ENCODE measurements around the gene TEX261. TPM values are rescaled to one million over a fixed set of nuclear protein-coding genes. Genes with fewer than 3 reads are reported as not detected.

The TEX261 gene
- total RNA-seq, 1 donor from 2014 or later = 33.0 TPM

- H3K36me3 Mint-ChIP-seq = no peaks in the 10 kb centered on the region
- H3K27ac Mint-ChIP-seq = no peak overlapping the region
- no peaks in the 10 kb centered on the region for H3K9me3 Mint-ChIP-seq
- peak; percentile 74 for TF ChIP-seq CTCF (IDR thresholded peaks at IDR 0.05; ENCODE audit: unreplicated experiment)
- H3K4me1 Mint-ChIP-seq = peaks cover 2% of the 10 kb centered on the region
- H3K4me3 Mint-ChIP-seq = no peak overlapping the region
- DNase-seq (ENCODE audit: low spot score in 2 of 2, unreplicated experiment in 2 of 2) = peak in 1 of 2 experiments; percentile 69
- H3K27me3 Mint-ChIP-seq (ENCODE audit: low read depth) = peaks cover 78% of the 10 kb centered on the region
Observed at GRCh38 chr2:70946832-70947442, 47.7 kb downstream of the TEX261 start.

- Mint-ChIP-seq H3K36me3 (no peaks in the 10 kb centered on the region), H3K4me1 (peaks cover 2% of the 10 kb centered on the region), H3K27me3 (ENCODE audit: low read depth) (peaks cover 87% of the 10 kb centered on the region), H3K27ac (no peak overlapping the region), H3K4me3 (no peak overlapping the region), H3K9me3 (no peaks in the 10 kb centered on the region)
- no peak for TF ChIP-seq CTCF (IDR thresholded peaks at IDR 0.05; ENCODE audit: unreplicated experiment)
- no peak for DNase-seq (ENCODE audit: low spot score in 2 of 2, unreplicated experiment in 2 of 2)
Observed at GRCh38 chr2:70944111-70944690, 50.5 kb downstream of the TEX261 start.

- peaks cover 87% of the 10 kb centered on the region for H3K27me3 Mint-ChIP-seq (ENCODE audit: low read depth)
- peaks cover 4% of the 10 kb centered on the region for H3K4me1 Mint-ChIP-seq
- no peak overlapping the region for H3K4me3 Mint-ChIP-seq
Observed at GRCh38 chr2:70943205-70943871, 51.3 kb downstream of the TEX261 start.

GRCh38 chr2:70942396-70943204 is 52.1 kb downstream of the TEX261 start:
- TF ChIP-seq CTCF (IDR thresholded peaks at IDR 0.05; ENCODE audit: unreplicated experiment) = no peak
- Mint-ChIP-seq H3K4me3 (no peak overlapping the region), H3K27me3 (ENCODE audit: low read depth) (peaks cover 87% of the 10 kb centered on the region), H3K4me1 (peaks cover 4% of the 10 kb centered on the region), H3K27ac (no peak overlapping the region), H3K9me3 (no peaks in the 10 kb centered on the region), H3K36me3 (no peaks in the 10 kb centered on the region)
- DNase-seq (ENCODE audit: low spot score in 2 of 2, unreplicated experiment in 2 of 2) = no peak

More at GRCh38 chr2:70943205-70943871, 51.3 kb downstream of the TEX261 start:
- Mint-ChIP-seq H3K9me3 (no peaks in the 10 kb centered on the region), H3K27ac (no peak overlapping the region), H3K36me3 (no peaks in the 10 kb centered on the region)
- DNase-seq (ENCODE audit: low spot score in 2 of 2, unreplicated experiment in 2 of 2) = no peak
- no peak for TF ChIP-seq CTCF (IDR thresholded peaks at IDR 0.05; ENCODE audit: unreplicated experiment)

DNA sequence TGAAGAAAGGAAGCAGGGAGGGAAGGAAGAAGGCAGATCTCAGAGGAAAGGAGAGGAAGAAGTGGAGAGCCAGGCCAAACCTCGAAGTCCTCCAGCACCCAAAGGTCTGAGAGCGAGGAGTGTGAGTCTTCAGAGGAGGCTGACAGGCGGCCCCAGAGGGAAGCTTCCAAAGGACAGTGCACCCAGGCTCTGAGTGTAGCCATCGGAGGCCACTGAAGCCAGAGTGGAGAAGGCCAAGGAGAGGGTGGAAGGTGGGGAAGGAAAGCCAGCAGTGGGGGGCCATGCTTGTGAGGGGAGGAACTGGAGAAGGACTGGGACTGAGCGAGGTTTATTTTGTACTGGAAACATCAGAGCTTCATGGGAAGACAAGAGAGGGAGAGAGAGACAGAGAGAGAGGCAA is 53.0 kb downstream of the TEX261 start:
- no peaks in the 10 kb centered on the region for H3K9me3 Mint-ChIP-seq
- peaks cover 7% of the 10 kb centered on the region for H3K4me1 Mint-ChIP-seq
- DNase-seq (ENCODE audit: low spot score in 2 of 2, unreplicated experiment in 2 of 2) = no peak
- TF ChIP-seq CTCF (IDR thresholded peaks at IDR 0.05; ENCODE audit: unreplicated experiment) = no peak
- no peak overlapping the region for H3K27ac Mint-ChIP-seq
- H3K27me3 Mint-ChIP-seq (ENCODE audit: low read depth) = peaks cover 81% of the 10 kb centered on the region
- H3K4me3 Mint-ChIP-seq = no peak overlapping the region
- no peaks in the 10 kb centered on the region for H3K36me3 Mint-ChIP-seq
